Right lobe of liver (tissue), 6 donors: ENCODE results near the gene CENPP. TPM values are rescaled to one million over a fixed set of nuclear protein-coding genes. Genes with fewer than 3 reads are reported as not detected.

Experiments
- ATAC-seq, 4 donors: fragments of 200-7000 bp; cut with Tn5 transposase; one replicate each; pipeline ENCODE4 v1.9.1; 2020; ENCODE audit warnings: mild to moderate bottlenecking in 4 of 4, moderate library complexity in 4 of 4
- DNase-seq, 3 donors: peaks; one replicate each; pipeline ENCODE4 v3.0.0-alpha.2; 2020
- H3K27ac ChIP-seq, 3 donors: fragments of 200-600 bp; one replicate each; pipeline ENCODE4 v1.8.0; 2022
- H3K27me3 ChIP-seq, 2 donors: fragments of 200-600 bp; one replicate each; pipeline ENCODE4 v1.8.0; 2022
- H3K36me3 ChIP-seq, 4 donors: fragments of 200-600 bp; sonication (generic) in 1 of 4; one replicate each; pipeline versions ENCODE4 v1.5.1 to v1.8.0; 2017 to 2022; ENCODE audit warnings: control low read depth in 1 of 4
- H3K4me1 ChIP-seq, 4 donors: fragments of 200-600 bp; sonication (generic) in 1 of 4; one replicate each; pipeline versions ENCODE4 v1.5.1 to v1.8.0; 2017 to 2022; ENCODE audit warnings: control low read depth in 1 of 4
- H3K4me3 ChIP-seq, 3 donors: fragments of 200-600 bp; one replicate each; pipeline ENCODE4 v1.8.0; 2022
- H3K9me3 ChIP-seq, 4 donors: fragments of 200-600 bp; sonication (generic) in 1 of 4; one replicate each; pipeline versions ENCODE4 v1.5.1 to v1.8.0; 2017 to 2022; ENCODE audit warnings: control low read depth in 1 of 4
- CTCF ChIP-seq, 4 donors: fragments of 200-600 bp in 3 of 4; fragments of 450-650 bp in 1 of 4; IDR thresholded peaks; one replicate each; pipeline versions ENCODE4 v1.5.1 to v1.8.0; 2016 to 2022; ENCODE audit warnings: antibody characterized with exemption in 4 of 4, mild to moderate bottlenecking in 2 of 4
- POLR2A ChIP-seq: fragments of 450-650 bp; IDR thresholded peaks from one replicate; pipeline ENCODE4 v1.6.1; 2017; ENCODE audit warnings: antibody characterized with exemption, mild to moderate bottlenecking
- WGBS: methylation state at CpG from one replicate; pipeline ENCODE4 v1.1.6; 2018; ENCODE audit warnings: low coverage, low lambda C conversion rate; ENCODE audit not compliant: insufficient coverage; ENCODE audit errors: missing lambda C conversion rate; 5-methylcytosine and 5-hydroxymethylcytosine counted together
- intact Hi-C, 2 donors: fragments of 100-400 bp; cut with DNase I; formaldehyde crosslinking; loops; one replicate each; pipeline versions ENCODE4 v1.11.2 to v1.14.1; 2022
- total RNA-seq, 6 experiments: library from RNA; depleted of rRNA in 2 of 6; stranded (reverse); fragments of >200 nt in 2 of 6; fragmentation: NEBNext Ultra II Directional in 3 of 6; extraction: Animal tissue kit (Norgen Biotek cat#: 25700) in 3 of 6; gene quantifications; one replicate each; pipeline versions ENCODE4 v1.1.0 to v1.2.4, GENCODE V29; 2016 to 2023
- donor health status: DM: no; HTN: yes; CAD: no.
- donor health status: DM: no; HTN: no; CAD: no.
- donor health status: DM: no; HTN: no; CAD: no.
- donor health status: DM: no; HTN: yes; CAD: no.
- donor health status: DM: no; HTN: yes; CAD: no.

Gene CENPP
- total RNA-seq, 6 experiments from 2014 or later = 1.0 to 3.7 (median 1.5) TPM

- TF ChIP-seq CTCF (IDR thresholded peaks at IDR 0.05) = no peak
- no peak for TF ChIP-seq POLR2A
- intact Hi-C loops = no loop called here
- no peak for ATAC-seq
- Histone ChIP-seq H3K4me1 (peaks cover 0 to 19% (median 2%) of the 10 kb centered on the region in 4 donors), H3K27ac (no peak overlapping the region), H3K36me3 (peaks cover 0 to under 1% (median 0%) of the 10 kb centered on the region in 4 donors), H3K4me3 (no peak overlapping the region), H3K9me3 (no peaks in the 10 kb centered on the region), H3K27me3 (no peaks in the 10 kb centered on the region)
- no peak for DNase-seq
- WGBS = 33% methylated on average over 2 of the region's 2 CpGs
Observed at GRCh38 chr9:92328225-92328624, 2.5 kb downstream of the CENPP start.

GRCh38 chr9:92332577-92333281, 7.0 kb downstream of the CENPP start:
- DNase-seq = no peak

GRCh38 chr9:92333282-92333634, 7.5 kb downstream of the CENPP start:
- TF ChIP-seq POLR2A = no peak
- TF ChIP-seq CTCF (IDR thresholded peaks at IDR 0.05) = no peak
- DNase-seq (no peak), ATAC-seq (no peak)
- Histone ChIP-seq H3K36me3 (no peaks in the 10 kb centered on the region), H3K27ac (no peak overlapping the region), H3K9me3 (no peaks in the 10 kb centered on the region), H3K27me3 (no peaks in the 10 kb centered on the region), H3K4me1 (no peaks in the 10 kb centered on the region), H3K4me3 (no peak overlapping the region)
- intact Hi-C loops = loop anchor here in 1 of 2 donors (10.0 kb wide), 1 partner anchor 302 kb away; no protein-coding TSS in a partner anchor
- 96% methylated on average over 2 of the region's 2 CpGs for WGBS

More at GRCh38 chr9:92332577-92333281, 7.0 kb downstream of the CENPP start:
- no peak for ATAC-seq
- Histone ChIP-seq H3K4me1 (no peaks in the 10 kb centered on the region), H3K27me3 (no peaks in the 10 kb centered on the region), H3K9me3 (no peaks in the 10 kb centered on the region), H3K4me3 (no peak overlapping the region), H3K27ac (no peak overlapping the region), H3K36me3 (no peaks in the 10 kb centered on the region)
- TF ChIP-seq POLR2A (no peak), CTCF (IDR thresholded peaks at IDR 0.05) (no peak)
- WGBS = 69% methylated on average over 2 of the region's 3 CpGs
- intact Hi-C loops = loop anchor here in 1 of 2 donors (10.0 kb wide), 1 partner anchor 302 kb away; no protein-coding TSS in a partner anchor

- 67% methylated on average over 1 of the region's 1 CpG for WGBS
- no peaks in the 10 kb centered on the region for H3K4me1 ChIP-seq
- H3K27ac ChIP-seq = no peak overlapping the region
- DNase-seq (no peak), ATAC-seq (no peak)
- H3K36me3 ChIP-seq = no peaks in the 10 kb centered on the region
- no peaks in the 10 kb centered on the region for H3K27me3 ChIP-seq
- TF ChIP-seq CTCF (IDR thresholded peaks at IDR 0.05) = no peak
- TF ChIP-seq POLR2A = no peak
- intact Hi-C loops = no loop called here
- H3K9me3 ChIP-seq = no peaks in the 10 kb centered on the region
- H3K4me3 ChIP-seq = no peak overlapping the region
Observed at GRCh38 chr9:92341578-92341977, 15.8 kb downstream of the CENPP start.
